H1 (cell line): ENCODE measurements around the gene HSDL2. TPM values are rescaled to one million over a fixed set of nuclear protein-coding genes. Genes with fewer than 3 reads are reported as not detected.

Source experiments
- CTCF ChIA-PET: fragments of 300-600 bp; sonication (Branson Sonifier 250); formaldehyde crosslinking; loops from one replicate; lab custom pipeline; 2021; ENCODE audit not compliant: partially characterized antibody; lab: Charles Lee
- POLR2A ChIA-PET: fragments of 300-600 bp; sonication (Branson Sonifier 250); formaldehyde crosslinking; loops from one replicate; lab custom pipeline; 2021; ENCODE audit warnings: inconsistent platforms; ENCODE audit not compliant: partially characterized antibody; lab: Charles Lee
- DNase-seq, 2 experiments: peaks; one replicate each; pipeline versions ENCODE4 v3.0.0 to v3.0.0-alpha.2; 2010 to 2022; ENCODE audit warnings: low spot score in 2 of 2, low read depth in 1 of 2, mixed read lengths in 1 of 2
- FAIRE-seq: peaks from 2 replicates; lab custom pipeline; 2011; peaks lifted over from hg19 to GRCh38; lab: Jason Lieb, UNC
- H2AFZ ChIP-seq: 2 replicates; pipeline ENCODE4 v1.8.1; 2012; ENCODE audit warnings: low read length, inconsistent platforms
- H2AK5ac ChIP-seq: 2 replicates; pipeline ENCODE4 v1.6.1; 2013; ENCODE audit warnings: low read depth, low read length
- H2BK120ac ChIP-seq: replicated peaks from 2 replicates; pipeline ENCODE3; 2013; ENCODE audit warnings: low read depth, low read length, inconsistent platforms
- H2BK12ac ChIP-seq: 2 replicates; pipeline ENCODE4 v1.6.1; 2013; ENCODE audit warnings: low read depth, low read length
- H2BK15ac ChIP-seq: 2 replicates; pipeline ENCODE4 v1.6.1; 2013; ENCODE audit warnings: low read length
- H2BK20ac ChIP-seq: 2 replicates; pipeline ENCODE4 v1.6.1; 2013; ENCODE audit warnings: low read length
- H2BK5ac ChIP-seq: 2 replicates; pipeline ENCODE4 v1.6.1; 2013; ENCODE audit warnings: low read depth, low read length
- H3K14ac ChIP-seq: 2 replicates; pipeline ENCODE4 v1.6.1; 2013; ENCODE audit warnings: inconsistent platforms; ENCODE audit not compliant: insufficient read length
- H3K18ac ChIP-seq: 2 replicates; pipeline ENCODE4 v1.6.1; 2013; ENCODE audit warnings: low read length; ENCODE audit errors: extremely low read depth
- H3K23ac ChIP-seq: 2 replicates; pipeline ENCODE4 v1.6.1; 2013; ENCODE audit warnings: inconsistent platforms; ENCODE audit not compliant: insufficient read length
- H3K23me2 ChIP-seq: 2 replicates; pipeline ENCODE4 v1.6.1; 2013; ENCODE audit warnings: low read depth, low read length
- H3K27ac ChIP-seq: 2 replicates; pipeline ENCODE4 v1.6.1; 2011; ENCODE audit warnings: low read depth, low read length, inconsistent platforms
- H3K27me3 ChIP-seq, 4 experiments: replicated peaks in 1 of 4; 1 replicate in 1 of 4; 2 replicates in 3 of 4; pipeline versions ENCODE4 v1.6.1 to v1.8.1; 2011 to 2013; ENCODE audit warnings: low read length in 3 of 4, mild to moderate bottlenecking in 3 of 4, inconsistent platforms in 2 of 4, mixed read lengths in 2 of 4, moderate library complexity in 1 of 4; ENCODE audit not compliant: control insufficient read depth in 3 of 4, insufficient read depth in 3 of 4; ENCODE audit errors: extremely low read depth in 1 of 4
- H3K36me3 ChIP-seq, 4 experiments: 2 replicates each; pipeline versions ENCODE4 v1.6.1 to v1.8.1; 2011 to 2013; ENCODE audit warnings: mild to moderate bottlenecking in 4 of 4, low read length in 3 of 4, moderate library complexity in 2 of 4, control low read depth in 1 of 4, inconsistent platforms in 1 of 4; ENCODE audit not compliant: insufficient read depth in 4 of 4, control insufficient read depth in 2 of 4
- H3K4ac ChIP-seq: replicated peaks from 2 replicates; pipeline ENCODE3; 2013; ENCODE audit warnings: low read length, low read depth, mixed read lengths, inconsistent platforms; ENCODE audit not compliant: insufficient read length
- H3K4me1 ChIP-seq, 4 experiments: replicated peaks in 1 of 4; 1 replicate in 1 of 4; 2 replicates in 3 of 4; pipeline versions ENCODE4 v1.6.1 to v1.8.1; 2011 to 2013; ENCODE audit warnings: low read length in 3 of 4, inconsistent platforms in 2 of 4, mixed read lengths in 1 of 4; ENCODE audit not compliant: insufficient read depth in 4 of 4, control insufficient read depth in 3 of 4
- H3K4me2 ChIP-seq, 2 experiments: 2 replicates each; pipeline versions ENCODE4 v1.6.1 to v1.8.1; 2011 to 2013; ENCODE audit warnings: low read depth in 2 of 2, low read length in 2 of 2, control low read depth in 1 of 2, inconsistent platforms in 1 of 2, mild to moderate bottlenecking in 1 of 2; ENCODE audit not compliant: insufficient read depth in 1 of 2
- H3K4me3 ChIP-seq, 4 experiments: fragments of 200-600, 300-600 bp in 1 of 4; sonication (generic), shearing (Covaris generic), sonication (Bioruptor Twin) in 1 of 4; 2 replicates each; pipeline versions ENCODE4 v1.5.1 to v1.8.1; 2011 to 2016; ENCODE audit warnings: low read length in 4 of 4, low read depth in 3 of 4, control low read depth in 2 of 4, inconsistent platforms in 2 of 4, mild to moderate bottlenecking in 2 of 4, mixed read lengths in 1 of 4, moderate library complexity in 1 of 4; ENCODE audit not compliant: insufficient read depth in 2 of 4; ENCODE audit errors: extremely low read depth in 1 of 4
- H3K56ac ChIP-seq: replicated peaks from 2 replicates; pipeline ENCODE3; 2013; ENCODE audit warnings: low read depth, mild to moderate bottlenecking, mixed read lengths, low read length, inconsistent platforms; ENCODE audit not compliant: insufficient read length
- H3K79me1 ChIP-seq: 2 replicates; pipeline ENCODE4 v1.6.1; 2013; ENCODE audit warnings: low read depth, low read length, control low read depth
- H3K79me2 ChIP-seq, 2 experiments: 2 replicates each; pipeline versions ENCODE4 v1.6.1 to v1.8.1; 2012 to 2013; ENCODE audit warnings: low read length in 2 of 2, mild to moderate bottlenecking in 2 of 2, inconsistent platforms in 1 of 2; ENCODE audit not compliant: insufficient read depth in 2 of 2, control insufficient read depth in 1 of 2
- H3K9ac ChIP-seq, 4 experiments: replicated peaks in 1 of 4; 1 replicate in 1 of 4; 2 replicates in 3 of 4; pipeline versions ENCODE4 v1.6.1 to v1.8.1; 2011 to 2013; ENCODE audit warnings: low read depth in 3 of 4, low read length in 3 of 4, control low read depth in 2 of 4, mild to moderate bottlenecking in 2 of 4, moderate library complexity in 2 of 4, inconsistent platforms in 1 of 4; ENCODE audit errors: extremely low read depth in 1 of 4
- H3K9me3 ChIP-seq, 2 experiments: 2 replicates each; pipeline versions ENCODE4 v1.6.1 to v1.8.1; 2012 to 2013; ENCODE audit warnings: mild to moderate bottlenecking in 2 of 2, moderate library complexity in 2 of 2, control low read depth in 1 of 2, inconsistent platforms in 1 of 2, low read depth in 1 of 2, low read length in 1 of 2, mixed read lengths in 1 of 2; ENCODE audit not compliant: insufficient read depth in 2 of 2
- H4K20me1 ChIP-seq, 2 experiments: replicated peaks in 1 of 2; 2 replicates each; pipeline versions ENCODE3 to v1.8.1; 2011 to 2013; ENCODE audit warnings: inconsistent platforms in 2 of 2, low read length in 2 of 2, mild to moderate bottlenecking in 1 of 2; ENCODE audit not compliant: insufficient read depth in 2 of 2, control insufficient read depth in 1 of 2
- H4K5ac ChIP-seq: 2 replicates; pipeline ENCODE4 v1.6.1; 2013; ENCODE audit warnings: low read length, low read depth, mixed read lengths, inconsistent platforms; ENCODE audit not compliant: insufficient read length
- H4K8ac ChIP-seq: 2 replicates; pipeline ENCODE4 v1.8.0; 2013; ENCODE audit warnings: mild to moderate bottlenecking, moderate library complexity, low read length, inconsistent platforms; ENCODE audit not compliant: insufficient read depth; ENCODE audit errors: extremely low read depth
- H4K91ac ChIP-seq: replicated peaks from 2 replicates; pipeline ENCODE3; 2013; ENCODE audit warnings: low read length, mixed read lengths, inconsistent platforms; ENCODE audit not compliant: insufficient read length
- CBX5 ChIP-seq: fragments of 300-800, 300-1000 bp; sonication (generic); IDR thresholded peaks from 2 replicates; pipeline ENCODE4 v1.7.1; 2016; ENCODE audit warnings: antibody characterized with exemption, low read length, low read depth
- CEBPB ChIP-seq: IDR thresholded peaks from 2 replicates; pipeline ENCODE4 v1.6.1; 2012; ENCODE audit warnings: low read depth, low read length
- CHD1 ChIP-seq: IDR thresholded peaks from 2 replicates; pipeline ENCODE4 v1.6.1; 2012; ENCODE audit warnings: low read depth, low read length, improper control_type of control experiment
- CTBP2 ChIP-seq: IDR thresholded peaks from 2 replicates; pipeline ENCODE4 v1.7.0; 2011; ENCODE audit warnings: borderline replicate concordance, mild to moderate bottlenecking, moderate library complexity, mixed read lengths, low read length; ENCODE audit not compliant: insufficient read depth, insufficient read length
- JUN ChIP-seq: IDR thresholded peaks from 2 replicates; pipeline ENCODE4 v1.6.1; 2011; ENCODE audit warnings: low read depth, mild to moderate bottlenecking, improper control_type of control experiment, low read length
- NANOG ChIP-seq: IDR thresholded peaks from 2 replicates; pipeline ENCODE4 v1.6.1; 2011; ENCODE audit warnings: low read length, low read depth, mild to moderate bottlenecking, inconsistent platforms; ENCODE audit not compliant: insufficient read depth, poor library complexity, severe bottlenecking
- RAD21 ChIP-seq, 2 experiments: IDR thresholded peaks in 1 of 2; conservative IDR thresholded peaks in 1 of 2; 2 replicates each; pipeline ENCODE4 v1.6.1; 2011; ENCODE audit warnings: low read depth in 2 of 2, low read length in 2 of 2, improper control_type of control experiment in 1 of 2, inconsistent platforms in 1 of 2, mild to moderate bottlenecking in 1 of 2, moderate library complexity in 1 of 2
- RXRA ChIP-seq: IDR thresholded peaks from 2 replicates; pipeline ENCODE4 v1.6.1; 2011; ENCODE audit warnings: low read depth, mild to moderate bottlenecking, low read length, moderate library complexity; ENCODE audit not compliant: insufficient read depth
- SIN3A ChIP-seq, 2 experiments: IDR thresholded peaks in 1 of 2; conservative IDR thresholded peaks in 1 of 2; 2 replicates each; pipeline ENCODE4 v1.6.1; 2011 to 2012; ENCODE audit warnings: low read length in 2 of 2, improper control_type of control experiment in 1 of 2, low read depth in 1 of 2, mild to moderate bottlenecking in 1 of 2
- SRF ChIP-seq: IDR thresholded peaks from 2 replicates; pipeline ENCODE4 v1.6.1; 2011; ENCODE audit warnings: mild to moderate bottlenecking, low read depth, low read length, moderate library complexity
- TAF1 ChIP-seq: IDR thresholded peaks from 2 replicates; pipeline ENCODE4 v1.6.1; 2011; ENCODE audit warnings: mild to moderate bottlenecking, low read depth, low read length
- YY1 ChIP-seq: IDR thresholded peaks from 2 replicates; pipeline ENCODE4 v1.6.1; 2011; ENCODE audit warnings: low read depth, mild to moderate bottlenecking, low read length
- WGBS, 2 experiments: shearing (Covaris generic) in 1 of 2; methylation state at CpG; one replicate each; pipeline versions ENCODE4 v1.1.6 to v1.1.7; 2013 to 2015; ENCODE audit warnings: low lambda C conversion rate in 2 of 2, mixed read lengths in 2 of 2, inconsistent platforms in 1 of 2, low coverage in 1 of 2, missing lambda C conversion rate in 1 of 2; ENCODE audit not compliant: insufficient replicate concordance in 2 of 2, insufficient coverage in 1 of 2, insufficient read length in 1 of 2; ENCODE audit errors: extremely low coverage in 1 of 2, missing lambda C conversion rate in 1 of 2; 5-methylcytosine and 5-hydroxymethylcytosine counted together
- polyA plus RNA-seq, 7 experiments: library from polyadenylated mRNA; depleted of rRNA in 3 of 7; stranded (reverse) in 5 of 7; unstranded in 2 of 7; fragments of >200 nt in 5 of 7; fragments of 200-250 nt in 2 of 7; gene quantifications; 1 replicate in 5 of 7; 2 replicates in 1 of 7; 4 replicates in 1 of 7; pipeline versions ENCODE4 v1.2.1 to v1.2.3, GENCODE V29; 2011 to 2013; ENCODE audit warnings: missing spikeins in 2 of 7, mixed read lengths in 2 of 7
- total RNA-seq: library from RNA; stranded (reverse); fragmentation: NEBNext Ultra II Directional; extraction: Animal tissue kit (Norgen Biotek cat#: 25700); gene quantifications from 2 replicates; pipeline ENCODE4 v1.2.1, GENCODE V29; 2021

The HSDL2 gene
- total and polyA plus RNA-seq, 2 of the 8 experiments (the other 6 are each of a cell fraction or from before 2014, with no cell fraction given) = 6.6 to 15.4 TPM

- FAIRE-seq = no peak
- H3K27me3 ChIP-seq = no peaks in the 10 kb centered on the region
These were observed 40.3 kb downstream of the HSDL2 start for GRCh38 chr9:112420208-112420607.

More at GRCh38 chr9:112420208-112420607, 40.3 kb downstream of the HSDL2 start:
- H3K27ac ChIP-seq = no peak overlapping the region
- H2BK12ac ChIP-seq = no peak overlapping the region
- no peak overlapping the region for H4K91ac ChIP-seq
- CTCF ChIA-PET = no interaction called here
- no peak overlapping the region for H3K14ac ChIP-seq
- H3K56ac ChIP-seq = no peak overlapping the region
- H3K79me1 ChIP-seq = no peaks in the 10 kb centered on the region
- H3K4me1 ChIP-seq = no peaks in the 10 kb centered on the region
- TF ChIP-seq JUN (no peak), TAF1 (no peak), CEBPB (no peak), RAD21 (IDR thresholded peaks at IDR 0.05 in 1 of 2, conservative IDR thresholded peaks at IDR 0.05 in 1 of 2; ENCODE audit: low read depth in 2 of 2, low read length in 2 of 2) (no peak), SRF (no peak), RXRA (no peak), NANOG (no peak), YY1 (no peak), CHD1 (no peak), SIN3A (conservative IDR thresholded peaks at IDR 0.05 in 1 of 2, IDR thresholded peaks at IDR 0.05 in 1 of 2; ENCODE audit: low read depth in 1 of 2, low read length in 2 of 2) (no peak), CTBP2 (no peak), CBX5 (no peak)
- H4K20me1 ChIP-seq = no peaks in the 10 kb centered on the region
- H3K9me3 ChIP-seq = no peaks in the 10 kb centered on the region
- H2BK5ac ChIP-seq = no peak overlapping the region
- 94% methylated on average over 2 of the region's 2 CpGs; no CpG with 5 or more reads in 1 of the 2 experiments for WGBS, 2 experiments
- no peak overlapping the region for H3K9ac ChIP-seq
- H3K23ac ChIP-seq = no peak overlapping the region
- no peak overlapping the region for H4K5ac ChIP-seq
- no peaks in the 10 kb centered on the region for H3K79me2 ChIP-seq
- no peaks in the 10 kb centered on the region; a peak in 1 of 8 replicates for H3K36me3 ChIP-seq
- H4K8ac ChIP-seq = no peak overlapping the region
- no peak for DNase-seq
- no peak overlapping the region for H3K4me3 ChIP-seq
- H2BK120ac ChIP-seq = no peak overlapping the region
- no peak overlapping the region for H3K18ac ChIP-seq
- H2BK15ac ChIP-seq = no peak overlapping the region
- no peak overlapping the region for H2AK5ac ChIP-seq
- H2AFZ ChIP-seq = no peak overlapping the region
- H2BK20ac ChIP-seq = no peak overlapping the region
- no peak overlapping the region for H3K4me2 ChIP-seq
- H3K23me2 ChIP-seq = no peaks in the 10 kb centered on the region
- POLR2A ChIA-PET = no interaction called here
- no peak overlapping the region for H3K4ac ChIP-seq
